Trophoblast cell (in vitro differentiated cells and primary cell): ENCODE results near the gene MAP7.

ENCODE experiments used
- DNase-seq, 2 donors: peaks; one replicate each; pipeline ENCODE4 v3.0.0-alpha.2; 2016
- H2AFZ ChIP-seq: 2 replicates; pipeline ENCODE4 v1.6.1; 2013; ENCODE audit warnings: low read length, moderate library complexity, mild to moderate bottlenecking; ENCODE audit not compliant: insufficient read depth, poor library complexity
- H2AK5ac ChIP-seq: 2 replicates; pipeline ENCODE4 v1.6.1; 2013; ENCODE audit warnings: mild to moderate bottlenecking, low read length
- H2BK120ac ChIP-seq: 2 replicates; pipeline ENCODE4 v1.6.1; 2013; ENCODE audit warnings: low read length, mild to moderate bottlenecking, moderate library complexity; ENCODE audit not compliant: insufficient read depth, poor library complexity
- H2BK12ac ChIP-seq: 2 replicates; pipeline ENCODE4 v1.6.1; 2013; ENCODE audit warnings: mild to moderate bottlenecking, low read length, moderate library complexity
- H2BK5ac ChIP-seq: 2 replicates; pipeline ENCODE4 v1.6.1; 2013; ENCODE audit warnings: low read length, low read depth, moderate library complexity, mild to moderate bottlenecking; ENCODE audit not compliant: poor library complexity
- H3K14ac ChIP-seq: 2 replicates; pipeline ENCODE4 v1.6.1; 2013; ENCODE audit warnings: mild to moderate bottlenecking, low read length
- H3K18ac ChIP-seq: 2 replicates; pipeline ENCODE4 v1.6.1; 2013; ENCODE audit warnings: mild to moderate bottlenecking, low read length
- H3K23ac ChIP-seq: 2 replicates; pipeline ENCODE4 v1.6.1; 2013; ENCODE audit warnings: low read length
- H3K27ac ChIP-seq: 2 replicates; pipeline ENCODE4 v1.5.1; 2013; ENCODE audit warnings: low read depth, mild to moderate bottlenecking, inconsistent platforms, low read length, moderate library complexity
- H3K27me3 ChIP-seq: 2 replicates; pipeline ENCODE4 v1.6.1; 2013; ENCODE audit warnings: inconsistent platforms, mild to moderate bottlenecking, low read length, moderate library complexity; ENCODE audit not compliant: insufficient read depth
- H3K36me3 ChIP-seq, 2 experiments: 1 replicate in 1 of 2; 2 replicates in 1 of 2; pipeline ENCODE4 v1.6.1; 2013; ENCODE audit warnings: low read length in 2 of 2, mild to moderate bottlenecking in 2 of 2, moderate library complexity in 1 of 2; ENCODE audit not compliant: insufficient read depth in 2 of 2, control insufficient read depth in 1 of 2
- H3K4ac ChIP-seq: 2 replicates; pipeline ENCODE4 v1.6.1; 2013; ENCODE audit warnings: low read depth, mild to moderate bottlenecking, low read length, moderate library complexity
- H3K4me1 ChIP-seq, 2 experiments: 1 replicate in 1 of 2; 2 replicates in 1 of 2; pipeline ENCODE4 v1.6.1; 2013; ENCODE audit warnings: low read length in 2 of 2, mild to moderate bottlenecking in 2 of 2, moderate library complexity in 1 of 2; ENCODE audit not compliant: insufficient read depth in 2 of 2, control insufficient read depth in 1 of 2
- H3K4me2 ChIP-seq: 2 replicates; pipeline ENCODE4 v1.6.1; 2013; ENCODE audit warnings: inconsistent platforms, mild to moderate bottlenecking, low read length, moderate library complexity
- H3K4me3 ChIP-seq: 2 replicates; pipeline ENCODE4 v1.5.1; 2013; ENCODE audit warnings: mild to moderate bottlenecking, low read depth, low read length, inconsistent platforms
- H3K79me1 ChIP-seq: one replicate; pipeline ENCODE4 v1.6.1; 2013; ENCODE audit warnings: low read length
- H3K79me2 ChIP-seq: 2 replicates; pipeline ENCODE4 v1.6.1; 2013; ENCODE audit warnings: low read length, mild to moderate bottlenecking; ENCODE audit not compliant: control insufficient read depth, insufficient read depth, poor library complexity
- H3K9ac ChIP-seq: 2 replicates; pipeline ENCODE4 v1.6.1; 2013; ENCODE audit warnings: mild to moderate bottlenecking, low read length
- H3K9me3 ChIP-seq: 2 replicates; pipeline ENCODE4 v1.6.1; 2013; ENCODE audit warnings: low read depth, mild to moderate bottlenecking, control low read depth, inconsistent platforms, low read length; ENCODE audit not compliant: insufficient read depth
- H4K12ac ChIP-seq: 2 replicates; pipeline ENCODE4 v1.6.1; 2013; ENCODE audit warnings: low read depth, mild to moderate bottlenecking, low read length, moderate library complexity
- H4K8ac ChIP-seq: 2 replicates; pipeline ENCODE4 v1.6.1; 2013; ENCODE audit warnings: low read depth, mild to moderate bottlenecking, low read length, moderate library complexity
- H4K91ac ChIP-seq: one replicate; pipeline ENCODE4 v1.6.1; 2013; ENCODE audit warnings: low read depth, mild to moderate bottlenecking, low read length, moderate library complexity
- WGBS: extraction: QIAGEN DNeasy Blood & Tissue Kit; methylation state at CpG from one replicate; pipeline ENCODE4 v1.1.7; 2013; ENCODE audit warnings: missing lambda C conversion rate; ENCODE audit not compliant: insufficient read length, insufficient coverage; ENCODE audit errors: extremely low coverage; 5-methylcytosine and 5-hydroxymethylcytosine counted together

The MAP7 gene

GRCh38 chr6:136319732-136320131 is 230.5 kb downstream of the MAP7 start:
- Histone ChIP-seq H3K9me3 (no peaks in the 10 kb centered on the region), H3K14ac (no peak overlapping the region), H2BK12ac (no peak overlapping the region), H3K79me1 (no peaks in the 10 kb centered on the region), H3K27ac (no peak overlapping the region), H3K9ac (no peak overlapping the region), H3K36me3 (no peaks in the 10 kb centered on the region), H3K27me3 (no peaks in the 10 kb centered on the region), H2AFZ (no peak overlapping the region), H4K8ac (no peak overlapping the region), H2BK5ac (no peak overlapping the region), H3K4ac (no peak overlapping the region), H4K91ac (no peak overlapping the region), H3K4me1 (no peaks in the 10 kb centered on the region), H3K79me2 (no peaks in the 10 kb centered on the region), H3K4me2 (no peak overlapping the region), H3K4me3 (no peak overlapping the region), H3K18ac (no peak overlapping the region), H2AK5ac (no peak overlapping the region), H3K23ac (no peak overlapping the region), H4K12ac (no peak overlapping the region), H2BK120ac (no peak overlapping the region)
- DNase-seq, result no peak

GRCh38 chr6:136318676-136319075 is 231.5 kb downstream of the MAP7 start:
- Histone ChIP-seq H2BK120ac (no peak overlapping the region), H2BK12ac (no peak overlapping the region), H2AK5ac (no peak overlapping the region), H3K4me2 (no peak overlapping the region), H2AFZ (no peak overlapping the region), H3K4me1 (no peaks in the 10 kb centered on the region), H2BK5ac (no peak overlapping the region), H3K9ac (no peak overlapping the region), H3K4me3 (no peak overlapping the region), H3K14ac (no peak overlapping the region), H3K9me3 (no peaks in the 10 kb centered on the region), H4K91ac (no peak overlapping the region), H3K79me1 (no peaks in the 10 kb centered on the region), H3K79me2 (no peaks in the 10 kb centered on the region), H3K4ac (no peak overlapping the region), H3K27ac (no peak overlapping the region), H4K8ac (no peak overlapping the region), H3K36me3 (no peaks in the 10 kb centered on the region), H3K27me3 (no peaks in the 10 kb centered on the region), H4K12ac (no peak overlapping the region), H3K18ac (no peak overlapping the region), H3K23ac (no peak overlapping the region)
- DNase-seq, result no peak
- WGBS, result no CpG with 5 or more reads among the region's 4 CpGs

- Histone ChIP-seq H3K9ac (no peak overlapping the region), H2AFZ (no peak overlapping the region), H3K18ac (no peak overlapping the region), H3K27me3 (no peaks in the 10 kb centered on the region), H4K12ac (no peak overlapping the region), H4K91ac (no peak overlapping the region), H2AK5ac (no peak overlapping the region), H3K36me3 (no peaks in the 10 kb centered on the region), H3K27ac (no peak overlapping the region), H3K4me2 (no peak overlapping the region), H3K4ac (no peak overlapping the region), H4K8ac (no peak overlapping the region), H3K79me2 (no peaks in the 10 kb centered on the region), H3K9me3 (no peaks in the 10 kb centered on the region), H2BK5ac (no peak overlapping the region), H3K14ac (no peak overlapping the region), H3K23ac (no peak overlapping the region), H2BK120ac (no peak overlapping the region), H3K4me1 (no peaks in the 10 kb centered on the region), H3K79me1 (no peaks in the 10 kb centered on the region), H2BK12ac (no peak overlapping the region), H3K4me3 (no peak overlapping the region)
- no peak for DNase-seq
- WGBS, result no CpG with 5 or more reads among the region's 6 CpGs
Measured at GRCh38 chr6:136317971-136318370, 232.3 kb downstream of the MAP7 start.

GRCh38 chr6:136317021-136317694 is 233.1 kb downstream of the MAP7 start:
- no peak overlapping the region for H3K27ac ChIP-seq

More at GRCh38 chr6:136317021-136317694, 233.1 kb downstream of the MAP7 start:
- Histone ChIP-seq H2BK5ac (no peak overlapping the region), H4K12ac (no peak overlapping the region), H2BK12ac (no peak overlapping the region), H3K4ac (no peak overlapping the region), H3K4me1 (no peaks in the 10 kb centered on the region), H3K9me3 (no peaks in the 10 kb centered on the region), H3K36me3 (no peaks in the 10 kb centered on the region), H3K27me3 (no peaks in the 10 kb centered on the region), H2AK5ac (no peak overlapping the region), H3K14ac (no peak overlapping the region), H4K8ac (no peak overlapping the region), H4K91ac (no peak overlapping the region), H3K9ac (no peak overlapping the region), H3K79me2 (no peaks in the 10 kb centered on the region), H3K79me1 (no peaks in the 10 kb centered on the region), H3K18ac (no peak overlapping the region), H3K4me3 (no peak overlapping the region), H3K23ac (no peak overlapping the region), H2BK120ac (no peak overlapping the region), H3K4me2 (no peak overlapping the region), H2AFZ (no peak overlapping the region)
- WGBS, result no CpG with 5 or more reads among the region's 5 CpGs
- peak; percentile 64 to 91 for DNase-seq
